Measurements from ENCODE around the gene PRG2.
"Not testable (repeated sequence)": the region's sequence is repeated elsewhere in the genome, so short reads cannot be mapped to it uniquely, and the experiment has no call there.

Gene PRG2

DNA sequence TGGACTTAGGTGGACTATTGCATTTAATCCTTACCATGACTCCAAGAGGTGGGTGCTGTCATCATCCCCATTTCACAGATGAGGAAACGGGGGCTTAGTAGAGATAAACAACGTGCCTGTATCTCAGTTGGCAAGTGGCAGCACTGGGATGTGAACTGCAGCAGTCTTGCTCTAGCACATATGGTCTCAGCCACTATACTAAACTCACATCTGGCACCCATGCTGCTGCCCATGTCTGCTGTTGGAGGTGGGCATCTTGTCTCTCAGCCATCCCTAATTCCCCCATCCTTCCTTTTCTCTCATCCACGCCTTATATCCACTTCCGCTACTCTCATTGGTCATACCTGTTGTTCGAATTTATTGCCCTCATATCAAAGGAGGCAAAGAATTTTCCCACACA, 13.3 kb downstream of the PRG2 start:
- CTCF ChIA-PET = no interaction called here
- Mint-ChIP-seq H3K4me3 (no peak overlapping the region), H3K36me3 (no peaks in the 10 kb centered on the region), H3K9me3 (no peaks in the 10 kb centered on the region), H3K27me3 (peaks cover 40% of the 10 kb centered on the region), H3K4me1 (no peaks in the 10 kb centered on the region), H3K27ac (no peak overlapping the region)
- no peak for DNase-seq

DNA sequence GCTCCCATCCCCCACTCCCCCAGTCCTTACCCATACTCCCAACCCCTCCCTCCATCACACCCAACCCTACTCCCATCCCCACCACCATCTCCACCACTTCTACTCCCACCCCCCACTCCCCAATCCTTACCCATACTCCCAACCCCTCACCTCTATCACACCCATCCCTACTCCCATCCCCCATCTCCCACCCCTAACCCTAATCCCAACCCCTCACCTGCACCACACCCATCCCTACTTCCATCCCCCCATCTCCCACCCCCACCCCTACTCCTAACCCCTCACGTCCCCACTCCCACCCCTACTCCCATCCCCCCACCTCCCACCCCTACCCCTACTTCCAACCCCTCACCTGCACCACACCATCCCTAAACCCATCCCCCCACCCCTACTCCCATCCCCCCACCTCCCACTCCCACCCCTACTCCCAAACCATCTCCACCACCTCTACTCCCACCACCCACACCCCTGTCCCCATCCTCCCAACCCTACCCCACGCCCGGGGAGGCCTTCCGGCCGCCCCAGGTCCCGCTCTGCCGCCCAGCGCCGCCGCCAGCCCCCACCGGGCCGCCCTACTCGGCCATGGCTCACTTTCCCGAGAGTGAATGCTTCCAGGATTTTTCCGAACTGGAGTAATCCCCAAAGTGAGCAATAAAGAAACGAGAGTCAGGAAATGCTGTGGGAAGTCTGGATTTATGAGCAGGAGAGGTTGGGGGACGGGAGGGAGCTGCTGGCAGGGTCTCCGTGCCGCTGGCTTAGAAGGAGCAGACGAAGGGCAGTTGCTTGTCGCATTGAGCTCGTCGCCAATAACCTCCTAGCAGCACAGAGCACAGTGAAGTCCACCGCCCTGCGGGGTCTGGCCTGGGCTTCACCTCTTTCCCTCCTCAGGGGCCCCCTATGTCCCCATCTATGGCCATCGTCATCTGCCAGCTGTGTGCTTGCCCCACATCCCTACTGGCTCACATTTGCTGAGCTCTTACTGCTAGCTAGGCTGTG, 14.1 kb downstream of the PRG2 start:
- no peak overlapping the region for H3K4me3 Mint-ChIP-seq
- H3K27ac Mint-ChIP-seq = no peak overlapping the region
- H3K36me3 Mint-ChIP-seq = no peaks in the 10 kb centered on the region
- DNase-seq = no peak
- no peaks in the 10 kb centered on the region for H3K9me3 Mint-ChIP-seq
- H3K27me3 Mint-ChIP-seq = peaks cover 33% of the 10 kb centered on the region
- CTCF ChIA-PET = interaction anchor here (1.0 kb wide), 1 partner anchor 81 kb away, joined by 3 read pairs; no protein-coding TSS in a partner anchor
- no peaks in the 10 kb centered on the region for H3K4me1 Mint-ChIP-seq

DNA sequence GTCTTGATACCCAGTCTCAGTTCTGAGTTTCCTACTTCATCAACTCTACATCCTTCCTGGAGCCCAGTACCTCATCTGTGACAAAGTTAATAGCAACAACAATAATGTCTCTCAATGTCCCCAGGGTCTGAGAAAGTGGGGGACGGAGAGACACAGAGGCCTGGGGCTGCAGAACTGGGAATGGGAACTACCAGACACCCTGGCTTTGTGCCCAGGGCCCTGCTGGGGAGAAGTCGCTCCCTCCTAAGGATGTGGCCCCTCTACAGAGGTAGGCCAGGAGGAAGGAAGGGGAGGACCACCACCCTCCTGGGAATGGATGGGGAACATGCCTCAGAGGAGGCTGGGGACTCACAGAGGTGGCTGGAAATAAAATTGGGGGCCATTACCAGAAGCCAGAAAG, 15.0 kb downstream of the PRG2 start:
- Mint-ChIP-seq H3K27ac (peak overlapping the region; percentile 50), H3K27me3 (peaks cover 26% of the 10 kb centered on the region), H3K9me3 (no peaks in the 10 kb centered on the region), H3K4me3 (no peak overlapping the region), H3K36me3 (no peaks in the 10 kb centered on the region), H3K4me1 (no peaks in the 10 kb centered on the region)
- DNase-seq = no peak
- CTCF ChIA-PET = no interaction called here

DNA sequence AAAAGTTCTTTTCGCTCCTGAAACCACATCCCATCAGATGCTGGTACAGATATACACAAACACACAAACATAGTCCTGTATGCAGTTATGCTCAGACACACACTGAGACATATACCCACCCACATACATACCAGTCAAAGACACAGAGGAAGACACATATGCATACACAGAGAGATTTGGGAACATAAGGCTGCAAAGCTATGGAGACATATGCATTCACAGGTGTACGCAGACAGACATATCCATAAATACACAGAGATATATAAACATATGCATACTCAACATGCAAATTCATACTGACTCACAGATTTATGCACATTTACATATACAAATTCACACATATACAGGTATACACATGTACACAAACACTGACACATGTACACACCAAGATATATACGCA, 15.5 kb downstream of the PRG2 start:
- no peaks in the 10 kb centered on the region for H3K4me1 Mint-ChIP-seq
- CTCF ChIA-PET = no interaction called here
- no peak overlapping the region for H3K4me3 Mint-ChIP-seq
- H3K27me3 Mint-ChIP-seq = peaks cover 23% of the 10 kb centered on the region
- no peaks in the 10 kb centered on the region for H3K36me3 Mint-ChIP-seq
- no peak for DNase-seq
- no peak overlapping the region for H3K27ac Mint-ChIP-seq
- no peaks in the 10 kb centered on the region for H3K9me3 Mint-ChIP-seq

DNA sequence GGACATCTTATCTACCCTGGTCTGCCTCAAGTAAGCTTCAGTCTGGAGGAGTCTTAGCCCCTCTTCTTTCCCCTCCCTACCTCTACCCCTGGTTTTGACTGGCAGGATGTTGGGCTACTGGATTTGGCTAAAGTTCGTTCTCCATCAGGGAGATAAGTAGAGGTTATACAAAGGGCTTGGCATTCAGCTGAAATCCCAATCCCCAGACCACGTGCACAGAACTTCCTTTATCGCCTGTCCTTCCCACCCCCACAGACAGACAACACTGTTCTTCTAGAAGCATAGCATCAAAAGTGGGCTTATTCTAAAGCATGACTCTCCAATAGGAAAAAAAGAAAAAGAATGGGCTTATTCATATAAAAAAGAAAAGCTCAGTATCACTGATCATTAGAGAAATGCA, 17.3 kb downstream of the PRG2 start:
- no peak overlapping the region for H3K4me3 Mint-ChIP-seq
- no peaks in the 10 kb centered on the region for H3K9me3 Mint-ChIP-seq
- no peaks in the 10 kb centered on the region for H3K4me1 Mint-ChIP-seq
- H3K36me3 Mint-ChIP-seq = no peaks in the 10 kb centered on the region
- H3K27me3 Mint-ChIP-seq = peaks cover 32% of the 10 kb centered on the region
- CTCF ChIA-PET = no interaction called here
- no peak overlapping the region for H3K27ac Mint-ChIP-seq
- no peak for DNase-seq

DNA sequence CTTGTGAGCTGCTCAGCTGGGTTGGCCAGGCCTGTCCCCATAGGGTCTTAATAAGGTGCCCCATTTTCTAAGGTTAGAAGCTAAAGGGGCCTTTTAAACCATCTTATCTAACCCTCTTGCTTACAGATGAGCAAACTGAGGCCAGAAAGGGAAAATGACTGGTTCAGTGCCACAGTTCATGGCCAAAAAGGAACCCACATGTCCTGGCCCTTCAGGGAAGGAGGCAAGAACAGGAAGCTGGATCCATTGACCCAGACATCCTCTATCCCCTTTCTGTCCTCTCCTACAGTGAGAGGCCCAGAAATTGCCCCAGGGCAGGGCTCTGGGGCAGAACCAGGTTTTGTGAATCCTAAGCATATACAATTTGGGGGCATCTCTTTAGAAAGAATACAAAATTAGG, 19.5 kb downstream of the PRG2 start:
- Mint-ChIP-seq H3K36me3 (no peaks in the 10 kb centered on the region), H3K4me3 (no peak overlapping the region), H3K27me3 (peaks cover 26% of the 10 kb centered on the region), H3K4me1 (no peaks in the 10 kb centered on the region), H3K27ac (no peak overlapping the region), H3K9me3 (no peaks in the 10 kb centered on the region)
- CTCF ChIA-PET = interaction anchor here (1.0 kb wide), 1 partner anchor 16 kb away, joined by 3 read pairs; no protein-coding TSS in a partner anchor
- no peak for DNase-seq

DNA sequence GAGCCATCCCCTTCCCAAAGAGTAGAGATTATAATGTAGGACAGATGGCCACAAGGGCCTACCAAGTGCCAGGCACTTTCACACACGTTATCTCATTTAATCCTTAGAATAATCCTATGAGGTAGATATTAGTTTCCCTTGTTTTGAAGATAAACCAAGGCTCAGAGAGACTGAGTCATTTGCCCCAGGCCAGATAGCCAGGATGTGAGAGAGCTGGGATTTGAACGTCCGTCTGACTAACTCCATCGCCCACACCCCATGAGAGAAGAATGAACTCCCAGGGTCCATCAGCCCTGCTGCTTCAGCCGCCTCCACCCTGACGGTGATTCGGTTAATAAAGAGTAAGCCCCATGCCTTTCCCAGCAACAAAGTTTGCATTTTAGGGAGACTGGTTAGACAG, 20.2 kb downstream of the PRG2 start:
- Mint-ChIP-seq H3K27ac (no peak overlapping the region), H3K27me3 (peaks cover 33% of the 10 kb centered on the region), H3K9me3 (no peaks in the 10 kb centered on the region), H3K4me3 (no peak overlapping the region), H3K36me3 (no peaks in the 10 kb centered on the region), H3K4me1 (no peaks in the 10 kb centered on the region)
- CTCF ChIA-PET = no interaction called here
- no peak for DNase-seq

GRCh38 chr11:57368845-57369232, 21.6 kb downstream of the PRG2 start:
- Mint-ChIP-seq H3K27me3 (peaks cover 38% of the 10 kb centered on the region), H3K4me3 (no peak overlapping the region), H3K36me3 (no peaks in the 10 kb centered on the region), H3K9me3 (no peaks in the 10 kb centered on the region), H3K27ac (no peak overlapping the region), H3K4me1 (no peaks in the 10 kb centered on the region)
- CTCF ChIA-PET = interaction anchor here (1.2 kb wide), 1 partner anchor 10 kb away, joined by 3 read pairs; no protein-coding TSS in a partner anchor
- DNase-seq = no peak

DNA sequence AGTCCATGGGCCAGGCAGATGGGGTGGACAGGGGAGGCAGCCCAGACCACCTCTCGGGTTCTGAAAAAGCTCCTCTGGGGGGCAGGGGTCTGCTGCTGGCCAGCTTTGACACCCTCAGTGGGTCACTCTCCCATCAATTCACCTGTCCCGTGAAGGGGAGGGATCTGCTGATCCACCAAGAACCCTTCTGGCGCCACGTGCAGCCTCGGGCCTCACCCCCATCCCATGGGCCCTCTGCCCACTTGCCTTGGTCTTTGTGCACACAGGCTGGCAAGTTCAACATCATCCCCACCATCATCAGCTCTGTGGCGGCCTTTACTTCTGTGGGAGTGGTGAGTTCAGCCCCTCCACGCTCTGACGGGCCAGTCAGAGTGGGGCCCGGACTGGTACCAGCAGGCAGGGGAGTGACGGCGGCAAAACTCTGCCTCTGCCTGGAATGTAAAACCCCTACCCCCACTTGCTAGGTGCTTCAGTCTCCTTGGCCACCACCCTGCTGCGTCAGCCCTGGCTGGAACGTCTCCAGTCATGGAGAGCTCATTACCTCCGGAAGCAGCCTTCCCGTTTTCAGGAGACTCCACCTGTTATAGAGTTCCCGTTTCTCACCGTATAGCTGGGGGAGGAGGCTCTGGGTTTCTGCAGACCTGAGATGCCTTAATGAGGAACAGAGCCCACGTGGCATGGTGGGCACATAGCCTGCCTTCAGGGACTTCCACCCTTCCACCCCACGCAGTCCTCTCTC, 22.2 kb downstream of the PRG2 start:
- H3K27ac Mint-ChIP-seq = no peak overlapping the region
- CTCF ChIA-PET = interaction anchor here (1.2 kb wide), 1 partner anchor 9 kb away, joined by 3 read pairs; no protein-coding TSS in a partner anchor
- DNase-seq = no peak

DNA sequence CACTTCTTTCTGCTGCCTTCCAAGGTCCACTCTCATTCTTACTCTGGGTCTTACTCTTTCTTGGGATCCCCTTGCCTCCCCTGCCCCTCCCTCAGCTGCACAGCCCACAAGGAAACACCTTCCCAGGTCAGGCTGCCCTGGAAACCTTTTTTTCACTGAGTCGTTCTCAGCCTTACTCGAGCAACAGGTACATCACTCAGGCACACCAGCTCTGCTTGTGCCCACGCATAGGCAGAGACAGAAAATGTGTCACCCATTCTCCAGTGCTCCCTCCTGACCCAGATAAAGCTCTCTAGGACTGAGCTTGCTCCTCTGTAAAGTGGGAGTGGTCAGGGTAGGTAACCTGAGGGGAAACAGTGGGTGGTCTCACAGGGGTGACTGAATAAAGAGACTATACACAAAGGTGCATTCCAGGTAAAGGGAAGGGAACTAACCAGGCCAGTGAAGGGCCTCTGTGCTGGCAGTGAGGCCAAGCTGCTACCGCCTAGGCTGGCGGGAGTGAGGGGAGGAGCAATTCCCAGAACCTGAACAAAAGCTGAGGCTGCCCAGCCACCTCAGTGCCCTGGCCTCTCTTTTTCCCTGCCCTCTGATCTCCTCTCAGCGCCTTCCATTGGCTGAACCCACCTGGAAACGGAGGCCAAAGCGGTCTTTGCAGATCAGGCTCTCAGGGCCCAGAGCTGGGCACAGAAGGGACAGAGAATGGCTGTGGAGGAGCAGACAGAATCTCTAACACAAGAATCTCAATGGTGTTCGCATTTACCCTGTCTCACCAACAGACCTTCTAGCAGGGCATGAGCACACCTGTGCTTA, 25.4 kb downstream of the PRG2 start:
- no peak for DNase-seq
- no peaks in the 10 kb centered on the region for H3K9me3 Mint-ChIP-seq
- CTCF ChIA-PET = interaction anchor here (0.9 kb wide), 1 partner anchor 88 kb away, joined by 3 read pairs; no protein-coding TSS in a partner anchor
- no peak overlapping the region for H3K4me3 Mint-ChIP-seq
- no peak overlapping the region for H3K27ac Mint-ChIP-seq
- no peaks in the 10 kb centered on the region for H3K4me1 Mint-ChIP-seq
- H3K36me3 Mint-ChIP-seq = no peaks in the 10 kb centered on the region
- peaks cover 56% of the 10 kb centered on the region for H3K27me3 Mint-ChIP-seq

More for the DNA sequence above, 22.2 kb downstream of the PRG2 start:
- no peaks in the 10 kb centered on the region for H3K36me3 Mint-ChIP-seq
- H3K9me3 Mint-ChIP-seq = no peaks in the 10 kb centered on the region
- no peak overlapping the region for H3K4me3 Mint-ChIP-seq
- no peaks in the 10 kb centered on the region for H3K4me1 Mint-ChIP-seq
- H3K27me3 Mint-ChIP-seq = peaks cover 38% of the 10 kb centered on the region

GRCh38 chr11:57363131-57364080, 27.0 kb downstream of the PRG2 start:
- Mint-ChIP-seq H3K36me3 (no peaks in the 10 kb centered on the region), H3K4me1 (no peaks in the 10 kb centered on the region)

DNA sequence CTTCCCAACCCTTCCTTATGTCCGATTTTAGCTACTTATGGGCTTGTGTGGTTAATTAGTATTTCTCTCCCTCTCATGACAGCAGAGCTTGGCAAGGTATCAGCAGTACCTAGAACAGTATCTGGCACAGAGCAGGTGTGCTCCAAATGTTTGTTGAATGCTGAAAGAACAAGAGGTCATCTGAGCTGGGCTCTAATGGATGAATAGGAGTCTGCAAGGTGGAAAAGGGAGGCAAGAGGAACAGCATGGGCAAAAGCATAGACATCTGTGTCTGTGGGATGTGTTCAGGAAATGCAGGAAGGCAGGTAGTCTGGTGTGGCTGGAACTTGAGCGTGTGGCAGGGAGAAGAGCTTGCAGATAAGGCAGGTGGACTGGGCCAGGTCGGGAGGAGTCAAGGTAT, 28.5 kb downstream of the PRG2 start:
- peaks cover 45% of the 10 kb centered on the region for H3K27me3 Mint-ChIP-seq
- no peak overlapping the region for H3K4me3 Mint-ChIP-seq
- H3K9me3 Mint-ChIP-seq = no peaks in the 10 kb centered on the region
- no peak overlapping the region for H3K27ac Mint-ChIP-seq
- H3K4me1 Mint-ChIP-seq = no peaks in the 10 kb centered on the region
- no peaks in the 10 kb centered on the region for H3K36me3 Mint-ChIP-seq
- no peak for DNase-seq
- CTCF ChIA-PET = interaction anchor here (0.9 kb wide), 1 partner anchor 438 kb away, joined by 5 read pairs; no protein-coding TSS in a partner anchor

More at GRCh38 chr11:57363131-57364080, 27.0 kb downstream of the PRG2 start:
- Mint-ChIP-seq H3K4me3 (no peak overlapping the region), H3K27me3 (peaks cover 50% of the 10 kb centered on the region), H3K9me3 (no peaks in the 10 kb centered on the region), H3K27ac (no peak overlapping the region)
- CTCF ChIA-PET = interaction anchor here (1.0 kb wide), 1 partner anchor 163 kb away, joined by 4 read pairs; no protein-coding TSS in a partner anchor
- no peak for DNase-seq

DNA sequence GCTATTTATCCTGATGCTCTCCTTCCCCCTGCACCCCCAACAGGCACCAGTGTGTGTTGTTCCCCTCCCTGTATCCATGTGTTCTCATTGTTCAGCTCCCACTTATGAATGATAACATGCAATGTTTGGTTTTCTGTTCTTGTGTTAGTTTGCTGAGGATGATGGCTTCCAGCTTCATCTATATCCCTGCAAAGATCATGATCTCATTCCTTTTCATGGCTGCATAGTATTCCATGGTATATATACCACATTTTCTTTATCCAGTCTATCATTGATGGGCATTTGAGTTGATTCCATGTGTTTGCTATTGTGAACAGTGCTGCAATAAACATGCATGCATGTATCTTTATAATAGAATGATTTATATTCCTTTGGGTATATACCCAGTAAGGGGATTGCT, 29.0 kb downstream of the PRG2 start:
- H3K4me1 Mint-ChIP-seq, H3K36me3 Mint-ChIP-seq, H3K4me3 Mint-ChIP-seq, H3K27ac Mint-ChIP-seq, H3K9me3 Mint-ChIP-seq, DNase-seq: not testable (repeated sequence)
- CTCF ChIA-PET = interaction anchor here (0.9 kb wide), 1 partner anchor 439 kb away, joined by 5 read pairs; no protein-coding TSS in a partner anchor
- peaks cover 46% of the 10 kb centered on the region for H3K27me3 Mint-ChIP-seq
